ENCODE results near the gene PARD3B. TPM values are rescaled to one million over a fixed set of nuclear protein-coding genes. Genes with fewer than 3 reads are reported as not detected.

The PARD3B gene
- total and polyA plus RNA-seq, 7 donors = 3.2 to 64.0 (median 42.5) TPM

GRCh38 chr2:204673877-204674276 is 128.6 kb downstream of the PARD3B start:
- DNase-seq = no peak
- H3K27ac ChIP-seq = no peak overlapping the region
- no peaks in the 10 kb centered on the region for H3K36me3 ChIP-seq
- no peaks in the 10 kb centered on the region for H3K9me3 ChIP-seq
- no peak overlapping the region for H3K4me3 ChIP-seq
- no peaks in the 10 kb centered on the region for H3K27me3 ChIP-seq
- peaks cover 0 to 11% (median 8%) of the 10 kb centered on the region in 4 donors for H3K4me1 ChIP-seq
- WGBS, 2 donors = 89 to 91% methylated on average over 3 of the region's 3 CpGs
- TF ChIP-seq EP300 (IDR thresholded peaks at IDR 0.05) = no peak
- no peak for TF ChIP-seq POLR2AphosphoS5 (IDR thresholded peaks at IDR 0.05)
- TF ChIP-seq CTCF (IDR thresholded peaks at IDR 0.05) = no peak
- no peak for TF ChIP-seq POLR2A (IDR thresholded peaks at IDR 0.05)
- intact Hi-C loops (cut with DNase I) = no loop called here

- DNase-seq = no peak
- H3K4me3 ChIP-seq = no peak overlapping the region
- WGBS, 2 donors = 94 to 95% methylated on average over 10 of the region's 10 CpGs
- no peak overlapping the region for H3K27ac ChIP-seq
- H3K27me3 ChIP-seq = no peaks in the 10 kb centered on the region
- TF ChIP-seq CTCF (IDR thresholded peaks at IDR 0.05) = no peak
- no peak for TF ChIP-seq EP300 (IDR thresholded peaks at IDR 0.05)
- no peak for TF ChIP-seq POLR2AphosphoS5 (IDR thresholded peaks at IDR 0.05)
- TF ChIP-seq POLR2A (IDR thresholded peaks at IDR 0.05) = no peak
- H3K36me3 ChIP-seq = no peaks in the 10 kb centered on the region
- no peaks in the 10 kb centered on the region for H3K9me3 ChIP-seq
- H3K4me1 ChIP-seq = peaks cover 0 to 27% (median 22%) of the 10 kb centered on the region in 4 donors
- intact Hi-C loops (cut with DNase I) = no loop called here
Observed at GRCh38 chr2:204678031-204678430, 132.8 kb downstream of the PARD3B start.

- Histone ChIP-seq H3K4me1 (peaks cover 0 to 34% (median 31%) of the 10 kb centered on the region in 4 donors), H3K27me3 (no peaks in the 10 kb centered on the region), H3K27ac (peak overlapping the region in 1 of 4 donors; percentile 44), H3K36me3 (no peaks in the 10 kb centered on the region), H3K9me3 (no peaks in the 10 kb centered on the region), H3K4me3 (no peak overlapping the region)
- intact Hi-C loops (cut with DNase I) = no loop called here
- no peak for DNase-seq
- whole genome bisulfite sequencing, 2 donors = 88 to 91% methylated on average over 2 of the region's 2 CpGs
- TF ChIP-seq POLR2AphosphoS5 (IDR thresholded peaks at IDR 0.05) (no peak), CTCF (IDR thresholded peaks at IDR 0.05) (no peak)
Observed at GRCh38 chr2:204680576-204680975, 135.3 kb downstream of the PARD3B start.

GRCh38 chr2:204681412-204681811 is 136.1 kb downstream of the PARD3B start:
- Histone ChIP-seq H3K4me1 (peaks cover 0 to 42% (median 35%) of the 10 kb centered on the region in 4 donors), H3K27me3 (no peaks in the 10 kb centered on the region), H3K27ac (peak overlapping the region; percentile 44 to 75 (median 52)), H3K36me3 (no peaks in the 10 kb centered on the region), H3K4me3 (no peak overlapping the region), H3K9me3 (no peaks in the 10 kb centered on the region)
- no peak for TF ChIP-seq POLR2A (IDR thresholded peaks at IDR 0.05)
- peak in 1 of 4 donors; percentile 47 for TF ChIP-seq EP300 (IDR thresholded peaks at IDR 0.05)
- no peak for TF ChIP-seq CTCF (IDR thresholded peaks at IDR 0.05)
- TF ChIP-seq POLR2AphosphoS5 (IDR thresholded peaks at IDR 0.05) = peak in 3 of 4 donors; percentile 23 to 67 (median 53)
- 12 to 32% methylated on average over 2 of the region's 2 CpGs for WGBS, 2 donors
- peak; percentile 66 for DNase-seq
- intact Hi-C loops (cut with DNase I) = no loop called here

GRCh38 chr2:204683384-204683783 is 138.1 kb downstream of the PARD3B start:
- Histone ChIP-seq H3K4me1 (peaks cover 0 to 62% (median 50%) of the 10 kb centered on the region in 4 donors), H3K9me3 (no peaks in the 10 kb centered on the region), H3K4me3 (no peak overlapping the region), H3K27ac (no peak overlapping the region), H3K27me3 (no peaks in the 10 kb centered on the region), H3K36me3 (no peaks in the 10 kb centered on the region)
- DNase-seq = no peak
- TF ChIP-seq EP300 (IDR thresholded peaks at IDR 0.05) = no peak
- TF ChIP-seq CTCF (IDR thresholded peaks at IDR 0.05) = no peak
- no peak for TF ChIP-seq POLR2A (IDR thresholded peaks at IDR 0.05)
- no peak for TF ChIP-seq POLR2AphosphoS5 (IDR thresholded peaks at IDR 0.05)
- 94% methylated on average over 1 of the region's 1 CpG for WGBS, 2 donors
- intact Hi-C loops (cut with DNase I) = no loop called here

Measured in sigmoid colon (tissue), 7 donors.